Adrenal gland (tissue), 12 donors: ENCODE measurements around the gene MGAT4A. TPM values are rescaled to one million over a fixed set of nuclear protein-coding genes. Genes with fewer than 3 reads are reported as not detected.

Experiments
- DNase-seq, 7 donors: peaks; one replicate each; pipeline ENCODE4 v3.0.0-alpha.2; 2019 to 2020
- H3K27ac ChIP-seq, 5 donors: fragments of 200-600 bp; sonication (generic) in 4 of 5; 1 replicate in 3 of 5; 2 replicates in 2 of 5; pipeline versions ENCODE4 v1.5.1 to v1.8.0; 2016 to 2020; ENCODE audit warnings: mild to moderate bottlenecking in 1 of 5
- H3K27me3 ChIP-seq: fragments of 200-600 bp; 2 replicates; pipeline ENCODE4 v1.8.0; 2021
- H3K36me3 ChIP-seq, 2 donors: fragments of 200-600 bp; replicated peaks in 1 of 2; 1 replicate in 1 of 2; 2 replicates in 1 of 2; pipeline versions ENCODE4 v1.5.1 to v1.8.0; 2018 to 2022
- H3K4me1 ChIP-seq, 2 donors: fragments of 200-600 bp; replicated peaks in 1 of 2; 1 replicate in 1 of 2; 2 replicates in 1 of 2; pipeline versions ENCODE4 v1.5.1 to v1.8.0; 2018 to 2021
- H3K4me3 ChIP-seq, 4 donors: fragments of 200-600 bp; sonication (generic) in 3 of 4; one replicate each; pipeline ENCODE4 v1.5.1; 2016 to 2018
- H3K9me3 ChIP-seq, 3 donors: fragments of 200-600 bp; sonication (generic) in 1 of 3; replicated peaks in 1 of 3; 1 replicate in 2 of 3; 2 replicates in 1 of 3; pipeline versions ENCODE4 v1.5.1 to v1.8.0; 2016 to 2021
- POLR2A ChIP-seq, 2 donors: fragments of 450-650 bp; IDR thresholded peaks; one replicate each; pipeline ENCODE4 v1.6.1; 2017; ENCODE audit warnings: antibody characterized with exemption in 2 of 2, mild to moderate bottlenecking in 2 of 2, moderate library complexity in 1 of 2
- WGBS, 4 donors: extraction: QIAGEN DNeasy Blood & Tissue Kit in 2 of 4; methylation state at CpG; one replicate each; pipeline versions ENCODE4 v1.1.5 to v1.1.7; 2013 to 2017; 5-methylcytosine and 5-hydroxymethylcytosine counted together
- intact Hi-C, 2 donors: fragments of 100-400 bp; cut with DNase I; formaldehyde crosslinking; loops; one replicate each; pipeline versions ENCODE4 v1.14.1 to v1.15.0; 2022 to 2023
- polyA plus RNA-seq, 3 donors: library from polyadenylated mRNA; stranded (reverse); fragments of 200-250 nt in 2 of 3; fragments of 350-450 nt in 1 of 3; fragmentation: Illumina TruSeq in 1 of 3; extraction: RNeasy Lipid Tissue Mini Kit (QIAGEN cat#74804) in 1 of 3; gene quantifications; one replicate each; pipeline ENCODE4 v1.2.3, GENCODE V29; 2013 to 2014
- total RNA-seq, 9 donors: library from RNA; depleted of rRNA in 4 of 9; stranded (reverse); fragments of >200 nt in 4 of 9; fragments of 120-200 nt in 1 of 9; fragmentation: NEBNext Ultra II Directional in 1 of 9; extraction: Animal tissue kit (Norgen Biotek cat#: 25700) in 1 of 9; gene quantifications; one replicate each; pipeline versions ENCODE4 v1.1.0 to v1.2.4, GENCODE V29; 2013 to 2023
- TF ChIP-seq, protein P1 (sequence below), 6 experiments: fragments of 450-650 bp in 4 of 6; fragments of 200-600 bp in 2 of 6; sonication (generic) in 1 of 6; IDR thresholded peaks; 1 replicate in 5 of 6; 2 replicates in 1 of 6; pipeline versions ENCODE4 v1.5.1 to v1.8.0; 2016 to 2021; ENCODE audit warnings: antibody characterized with exemption in 6 of 6, mild to moderate bottlenecking in 2 of 6, moderate library complexity in 1 of 6
- donor health status: healthy with polysubstance abuse.
- donor health status: Bipolar disorder and iron deficiency.
- donor health status: DM: yes; HTN: yes; CAD: no.
- donor health status: DM: no; HTN: no; CAD: no.
- donor health status: DM: no; HTN: no; CAD: no.
- donor health status: DM: yes; HTN: yes; CAD: no.

The MGAT4A gene
- total and polyA plus RNA-seq, 12 donors, result 5.2 to 34.4 (median 18.7) TPM

DNA sequence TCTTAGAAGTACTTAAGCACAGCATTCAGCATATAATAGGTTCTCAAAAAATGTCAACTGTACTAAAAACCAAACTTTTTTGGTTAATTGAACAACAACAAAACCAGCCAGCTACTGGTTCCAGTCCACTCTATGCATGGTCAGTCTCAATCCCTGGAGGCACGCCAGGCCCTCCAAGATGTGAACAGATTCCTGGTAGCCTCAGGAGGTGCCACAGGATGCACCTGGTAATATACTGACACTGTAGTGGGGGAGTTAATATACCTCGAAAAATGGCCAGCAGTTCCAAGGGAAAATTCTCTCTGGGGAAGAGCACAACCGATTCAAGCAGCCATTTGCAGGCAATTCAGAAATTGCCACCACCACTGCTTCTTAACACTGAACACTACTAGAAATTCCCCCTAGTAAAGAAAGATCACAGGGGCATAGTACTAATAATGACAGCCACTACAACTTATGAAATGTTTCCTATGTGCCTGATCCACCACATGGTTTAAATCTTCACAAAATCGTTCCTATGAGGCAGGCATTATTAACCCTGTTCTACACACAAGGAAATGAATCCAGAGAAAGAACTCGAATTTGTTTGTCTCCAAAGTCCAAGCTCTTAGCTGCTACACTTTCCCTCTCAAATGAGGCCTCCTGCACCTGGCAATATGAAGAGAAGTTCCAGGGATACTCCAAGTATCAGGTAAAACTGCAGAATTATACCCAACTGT, 3.4 kb downstream of the MGAT4A start:
- intact Hi-C loops, result no loop called here
- peak overlapping the region in 1 of 5 donors; percentile 31 for H3K27ac ChIP-seq
- peaks cover 5 to 31% of the 10 kb centered on the region in 2 donors for H3K4me1 ChIP-seq
- 53 to 66% (median 64%) methylated on average over 5 of the region's 5 CpGs for WGBS, 4 donors
- no peak overlapping the region for H3K4me3 ChIP-seq
- H3K36me3 ChIP-seq, result no peaks in the 10 kb centered on the region
- DNase-seq, result no peak
- H3K27me3 ChIP-seq, result no peaks in the 10 kb centered on the region
- no peak for TF ChIP-seq POLR2A (IDR thresholded peaks at IDR 0.05)
- TF ChIP-seq, protein P1, sequence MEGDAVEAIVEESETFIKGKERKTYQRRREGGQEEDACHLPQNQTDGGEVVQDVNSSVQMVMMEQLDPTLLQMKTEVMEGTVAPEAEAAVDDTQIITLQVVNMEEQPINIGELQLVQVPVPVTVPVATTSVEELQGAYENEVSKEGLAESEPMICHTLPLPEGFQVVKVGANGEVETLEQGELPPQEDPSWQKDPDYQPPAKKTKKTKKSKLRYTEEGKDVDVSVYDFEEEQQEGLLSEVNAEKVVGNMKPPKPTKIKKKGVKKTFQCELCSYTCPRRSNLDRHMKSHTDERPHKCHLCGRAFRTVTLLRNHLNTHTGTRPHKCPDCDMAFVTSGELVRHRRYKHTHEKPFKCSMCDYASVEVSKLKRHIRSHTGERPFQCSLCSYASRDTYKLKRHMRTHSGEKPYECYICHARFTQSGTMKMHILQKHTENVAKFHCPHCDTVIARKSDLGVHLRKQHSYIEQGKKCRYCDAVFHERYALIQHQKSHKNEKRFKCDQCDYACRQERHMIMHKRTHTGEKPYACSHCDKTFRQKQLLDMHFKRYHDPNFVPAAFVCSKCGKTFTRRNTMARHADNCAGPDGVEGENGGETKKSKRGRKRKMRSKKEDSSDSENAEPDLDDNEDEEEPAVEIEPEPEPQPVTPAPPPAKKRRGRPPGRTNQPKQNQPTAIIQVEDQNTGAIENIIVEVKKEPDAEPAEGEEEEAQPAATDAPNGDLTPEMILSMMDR (IDR thresholded peaks at IDR 0.05), result no peak
- H3K9me3 ChIP-seq, result no peaks in the 10 kb centered on the region

DNA sequence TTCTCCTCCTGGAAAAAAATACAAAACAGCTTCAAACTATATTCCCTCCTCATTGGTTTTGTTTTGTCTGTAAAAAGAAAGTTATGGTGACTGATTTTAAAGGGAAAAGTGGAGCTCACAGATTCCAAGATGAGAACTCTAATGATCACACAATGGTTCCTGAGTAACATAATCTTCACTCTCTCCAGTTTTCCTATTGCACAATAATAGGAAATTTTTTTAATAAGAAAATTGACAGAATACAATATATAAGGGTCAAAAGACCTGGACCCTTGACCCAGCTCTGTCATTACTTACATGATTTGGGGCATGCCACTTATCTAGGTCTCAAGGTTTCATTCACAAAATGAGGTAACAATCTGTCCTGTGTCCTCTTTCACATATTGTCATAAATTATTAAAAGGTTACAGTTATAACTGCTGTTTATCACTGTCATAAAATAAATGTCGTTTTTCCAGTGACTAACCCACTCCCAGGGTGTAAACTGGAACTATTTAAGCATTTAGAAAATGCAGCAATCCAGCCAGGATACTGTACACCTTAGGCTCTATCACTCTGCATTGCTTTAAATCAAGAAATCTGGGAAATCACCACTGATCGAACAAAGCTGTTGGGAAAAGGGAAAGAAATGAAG, 4.1 kb downstream of the MGAT4A start:
- 41 to 48% (median 45%) methylated on average over 2 of the region's 2 CpGs for WGBS, 4 donors
- H3K36me3 ChIP-seq, result no peaks in the 10 kb centered on the region
- no peaks in the 10 kb centered on the region for H3K27me3 ChIP-seq
- intact Hi-C loops, result no loop called here
- H3K9me3 ChIP-seq, result no peaks in the 10 kb centered on the region
- H3K4me1 ChIP-seq, result peaks cover 4 to 24% of the 10 kb centered on the region in 2 donors
- TF ChIP-seq, protein P1 (IDR thresholded peaks at IDR 0.05), result no peak
- no peak for TF ChIP-seq POLR2A (IDR thresholded peaks at IDR 0.05)
- no peak overlapping the region for H3K4me3 ChIP-seq
- H3K27ac ChIP-seq, result no peak overlapping the region
- no peak for DNase-seq

DNA sequence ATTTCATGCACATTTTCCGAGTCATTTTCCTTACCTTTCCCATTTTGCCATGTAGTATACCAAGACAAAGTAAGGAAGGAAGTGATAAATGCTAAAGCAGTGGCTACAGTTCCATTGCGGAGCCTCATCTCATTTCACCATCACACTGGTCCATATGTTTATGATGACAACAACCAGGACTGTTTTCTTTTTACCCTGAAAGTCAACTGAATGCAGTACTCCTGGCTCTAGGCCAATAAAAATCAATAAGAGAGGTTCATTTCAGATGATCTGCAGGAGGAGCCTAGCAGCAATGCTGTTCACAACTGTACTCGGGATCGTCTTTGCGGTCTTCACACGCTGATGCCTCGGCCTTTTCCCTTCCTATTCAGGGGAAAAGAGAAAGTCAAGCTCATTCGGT, 4.7 kb downstream of the MGAT4A start:
- Histone ChIP-seq H3K27me3 (no peaks in the 10 kb centered on the region), H3K4me1 (peaks cover 0 to 22% of the 10 kb centered on the region in 2 donors), H3K36me3 (no peaks in the 10 kb centered on the region), H3K27ac (no peak overlapping the region), H3K4me3 (no peak overlapping the region), H3K9me3 (no peaks in the 10 kb centered on the region)
- DNase-seq, result no peak
- intact Hi-C loops, result no loop called here
- 80 to 93% (median 86%) methylated on average over 8 of the region's 8 CpGs for WGBS, 4 donors
- TF ChIP-seq, protein P1 (IDR thresholded peaks at IDR 0.05), result no peak
- no peak for TF ChIP-seq POLR2A (IDR thresholded peaks at IDR 0.05)

DNA sequence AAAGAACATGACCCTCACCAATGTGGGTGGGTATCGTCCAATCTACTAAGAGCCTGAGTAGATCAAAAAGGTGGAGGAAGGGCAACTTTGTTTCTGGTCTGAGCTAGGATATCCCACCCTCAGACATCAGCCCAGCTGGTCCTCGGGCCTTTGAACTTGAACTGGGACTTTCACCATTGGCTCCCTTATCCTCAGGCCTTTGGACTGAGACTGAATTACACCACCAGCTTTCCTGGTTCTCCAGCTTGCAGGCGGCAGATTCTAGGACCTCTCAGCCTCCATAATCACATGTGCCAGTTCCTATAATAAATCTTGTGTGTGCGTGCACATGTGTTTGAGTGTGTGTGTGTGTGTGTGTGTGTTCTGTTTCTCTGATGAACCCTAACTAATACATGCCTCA, 10.6 kb downstream of the MGAT4A start:
- H3K27me3 ChIP-seq, result no peaks in the 10 kb centered on the region
- H3K27ac ChIP-seq, result no peak overlapping the region
- intact Hi-C loops, result no loop called here
- no peak for DNase-seq
- no peaks in the 10 kb centered on the region for H3K36me3 ChIP-seq
- H3K4me3 ChIP-seq, result no peak overlapping the region
- no peak for TF ChIP-seq POLR2A (IDR thresholded peaks at IDR 0.05)
- TF ChIP-seq, protein P1 (IDR thresholded peaks at IDR 0.05), result no peak
- peaks cover 0 to 3% of the 10 kb centered on the region in 2 donors for H3K4me1 ChIP-seq
- peaks cover 0 to 3% (median 0%) of the 10 kb centered on the region in 3 donors for H3K9me3 ChIP-seq
- WGBS, 4 donors, result 88 to 95% (median 94%) methylated on average over 4 of the region's 4 CpGs
